ENCODE measurements around the gene PDC. TPM values are rescaled to one million over a fixed set of nuclear protein-coding genes. Genes with fewer than 3 reads are reported as not detected.
"Not testable (repeated sequence)": the region's sequence is repeated elsewhere in the genome, so short reads cannot be mapped to it uniquely, and the experiment has no call there.

PDC gene
- total and polyA plus RNA-seq, 10 of the 15 experiments (the other 5 are each of a cell fraction or from before 2014, with no cell fraction given), result 0.11 TPM; not detected in 9

GRCh38 chr1:186463511-186463910 lies 2.6 kb upstream of the PDC start (continued):
- TF ChIP-seq ETV6 (conservative IDR thresholded peaks at IDR 0.05 in 1 of 2, IDR thresholded peaks at IDR 0.05 in 1 of 2; ENCODE audit: borderline replicate concordance in 1 of 2, low read depth in 1 of 2), result no peak
- no peak for TF ChIP-seq RCOR1 (conservative IDR thresholded peaks at IDR 0.05; ENCODE audit: low read depth, low read length)
- TF ChIP-seq BRCA1 (IDR thresholded peaks at IDR 0.05; ENCODE audit: low read depth, low read length), result no peak
- no peak for TF ChIP-seq NFIC (IDR thresholded peaks at IDR 0.05; ENCODE audit: low read depth, low read length)
- no peak for TF ChIP-seq ZNF384 (IDR thresholded peaks at IDR 0.05; ENCODE audit: borderline replicate concordance, low read depth, low read length)
- no peak for TF ChIP-seq GATAD2B (conservative IDR thresholded peaks at IDR 0.05; ENCODE audit: low read depth)
- no peak for TF ChIP-seq RFX5 (IDR thresholded peaks at IDR 0.05; ENCODE audit: low read depth, low read length)
- no peak for TF ChIP-seq CBX3 (IDR thresholded peaks at IDR 0.05; ENCODE audit: borderline replicate concordance, low read depth)
- TF ChIP-seq TARDBP (IDR thresholded peaks at IDR 0.05; ENCODE audit: borderline replicate concordance), result no peak
- TF ChIP-seq PML (IDR thresholded peaks at IDR 0.05; ENCODE audit: low read length), result no peak

GRCh38 chr1:186459161-186459560 lies 1.8 kb downstream of the PDC start:
- ATAC-seq, CTCF ChIA-PET: not testable (repeated sequence)

More at GRCh38 chr1:186459161-186459560, 1.8 kb downstream of the PDC start:
- DNase-seq (ENCODE audit: low read depth, low spot score); H3K27me3 ChIP-seq (replicated peaks in 1 of 2; ENCODE audit: control insufficient read depth in 2 of 2, insufficient read depth in 2 of 2, low read length in 1 of 2); H3K36me3 ChIP-seq (ENCODE audit: control insufficient read depth in 2 of 2, insufficient read depth in 2 of 2, low read length in 1 of 2); H3K4me1 ChIP-seq (ENCODE audit: control insufficient read depth, insufficient read depth, low read length); FAIRE-seq; H3K79me2 ChIP-seq (ENCODE audit: control insufficient read depth, insufficient read depth, low read length); H3K4me3 ChIP-seq; H4K20me1 ChIP-seq (ENCODE audit: control insufficient read depth, insufficient read depth); H3K9ac ChIP-seq (ENCODE audit: control insufficient read depth, insufficient read depth, low read length); in situ Hi-C loops (cut with MboI); intact Hi-C loops (cut with micrococcal nuclease; ENCODE audit: unreplicated experiment); H3K4me2 ChIP-seq (ENCODE audit: control insufficient read depth, insufficient read depth); RAD21 ChIA-PET (ENCODE audit: unreplicated experiment); H2AFZ ChIP-seq (ENCODE audit: control insufficient read depth, low read depth, low read length); H3K27ac ChIP-seq (ENCODE audit: control insufficient read depth, insufficient read depth); SMC1A ChIA-PET (ENCODE audit: uncharacterized antibody, unreplicated experiment); POLR2A ChIA-PET; BruUV-seq (replicated peaks); H3K9me3 ChIP-seq (replicated peaks; ENCODE audit: control insufficient read depth, insufficient read depth, low read length): not testable (repeated sequence)
- 97% methylated on average over 14 of the region's 14 CpGs for WGBS (ENCODE audit: insufficient coverage, insufficient replicate concordance, low lambda C conversion rate, missing lambda C conversion rate)
